TTC549 (cell line): Measurements from ENCODE around the gene SPIN1.

ENCODE experiments used
- FAIRE-seq: peaks from 2 replicates; lab custom pipeline; 2012; peaks lifted over from hg19 to GRCh38; lab: Jason Lieb, UNC

Gene SPIN1

DNA sequence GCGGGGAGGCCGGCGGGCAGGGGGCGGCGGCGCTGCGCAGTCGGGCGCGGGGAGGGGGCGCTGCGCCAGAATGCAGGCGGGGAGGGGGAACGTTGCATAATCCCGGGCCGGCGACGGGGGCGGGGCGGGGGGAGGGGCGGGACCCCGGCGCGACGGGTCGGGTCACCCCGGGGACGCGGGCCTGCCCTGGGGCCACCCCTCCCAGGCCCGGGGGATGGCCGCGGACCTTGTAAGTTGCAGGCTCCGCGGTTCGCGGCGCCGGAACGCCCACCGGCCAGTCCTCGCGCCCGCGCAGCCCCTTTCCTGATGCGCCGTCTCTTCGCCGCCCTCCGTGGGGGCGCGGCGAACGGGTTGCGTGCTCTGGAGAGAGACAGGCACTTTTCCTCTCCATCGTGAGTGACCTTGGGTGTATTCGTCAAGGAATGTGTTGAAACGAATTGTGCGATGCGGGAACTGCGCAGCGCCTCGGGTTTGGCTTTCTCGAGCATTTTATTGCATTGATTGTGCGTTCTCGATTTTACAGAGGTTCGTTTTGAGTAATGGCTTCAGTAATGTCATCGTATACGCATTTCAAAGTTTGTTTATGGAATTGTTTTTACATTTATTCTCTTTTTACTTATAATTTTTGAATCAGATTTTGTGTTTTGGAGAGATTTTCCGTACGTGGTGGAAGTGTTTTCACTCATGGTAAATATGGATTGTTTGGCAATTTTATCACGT, 802 bp downstream of the SPIN1 start:
- no peak for FAIRE-seq

DNA sequence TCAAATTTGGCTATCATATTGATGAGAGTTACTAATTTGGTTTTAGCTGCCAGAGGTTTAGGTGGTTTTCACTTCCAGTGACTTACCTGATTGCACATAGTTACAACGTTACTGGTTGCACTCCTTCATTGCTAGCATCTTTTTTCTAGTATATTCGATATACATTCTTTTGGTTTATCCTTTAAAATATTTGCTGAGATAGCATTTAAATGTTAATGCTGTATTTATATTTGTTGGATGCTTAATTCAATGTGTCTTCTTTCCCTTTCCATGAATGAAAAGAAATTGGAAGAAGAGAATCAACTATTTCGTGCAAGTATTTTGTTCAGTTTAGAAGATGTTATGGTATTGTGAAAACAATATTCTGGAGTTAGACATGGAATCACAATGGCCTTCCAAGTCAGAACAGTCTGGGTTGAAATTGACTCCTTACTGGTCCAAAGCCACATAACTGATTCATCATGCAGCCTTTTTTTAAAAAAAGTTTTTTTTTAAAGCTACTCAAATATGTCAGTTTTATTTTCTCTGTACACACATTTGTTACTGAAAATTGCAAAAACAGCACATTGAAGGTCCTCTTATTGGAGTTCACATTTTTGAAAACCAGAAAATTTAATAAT, 2.2 kb downstream of the SPIN1 start:
- no peak for FAIRE-seq

DNA sequence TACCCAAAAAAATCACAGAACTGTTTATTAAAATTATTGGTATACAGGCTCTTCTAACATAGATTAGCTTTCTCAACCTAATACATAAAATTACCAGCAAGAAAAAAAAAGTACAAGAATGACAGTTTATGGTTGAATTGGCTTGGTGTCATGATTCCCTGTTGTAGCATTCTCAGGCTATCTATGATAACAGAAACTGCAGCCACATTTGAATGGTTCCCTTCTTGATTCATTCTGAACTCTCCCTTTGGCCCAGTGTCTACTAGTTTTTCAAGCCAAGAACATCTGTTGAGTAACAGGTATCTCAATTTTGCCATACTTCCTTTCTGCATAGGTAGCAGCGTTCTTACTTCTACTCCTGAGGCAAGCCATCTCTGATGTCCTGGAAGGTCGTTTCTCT, 3.0 kb downstream of the SPIN1 start:
- FAIRE-seq: no peak

DNA sequence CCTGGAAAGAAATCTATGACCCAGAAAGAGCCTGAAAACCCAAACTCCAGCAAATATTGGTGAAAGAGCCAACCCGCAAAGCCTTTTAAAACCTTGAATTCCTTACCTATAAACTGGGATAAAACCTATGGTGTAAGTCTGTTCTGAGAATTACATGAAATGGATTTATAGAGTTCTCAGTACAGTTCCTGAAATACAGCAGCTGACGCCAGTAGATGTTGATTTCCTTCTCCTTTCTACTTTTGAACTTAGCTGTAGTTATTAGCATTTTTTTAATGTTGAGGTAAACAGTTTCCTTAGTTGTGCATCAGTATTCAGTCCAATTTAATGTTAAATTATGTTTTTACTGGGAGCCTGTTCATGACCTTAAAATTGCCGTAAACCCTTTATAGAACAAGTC, 3.7 kb downstream of the SPIN1 start:
- no peak for FAIRE-seq

DNA sequence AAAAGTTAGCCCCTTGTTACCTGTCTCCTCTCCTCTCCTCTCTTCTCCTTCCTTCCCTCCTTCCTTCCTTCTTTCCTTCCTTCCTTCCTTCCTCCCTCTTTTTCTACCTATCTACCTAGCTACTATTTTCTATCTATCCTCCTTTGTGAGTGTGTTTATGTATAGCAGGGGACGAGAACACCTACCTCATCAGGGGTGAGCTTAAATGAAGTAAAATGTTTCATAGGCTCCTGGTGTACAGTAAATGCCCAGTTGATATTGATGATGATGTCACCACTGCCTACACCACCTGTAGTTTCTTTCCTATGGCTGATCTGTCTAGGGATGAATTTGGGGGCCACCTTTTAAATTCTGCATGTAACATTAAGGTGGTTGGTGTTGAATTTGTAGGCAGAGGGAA, 4.3 kb downstream of the SPIN1 start:
- FAIRE-seq: no peak

DNA sequence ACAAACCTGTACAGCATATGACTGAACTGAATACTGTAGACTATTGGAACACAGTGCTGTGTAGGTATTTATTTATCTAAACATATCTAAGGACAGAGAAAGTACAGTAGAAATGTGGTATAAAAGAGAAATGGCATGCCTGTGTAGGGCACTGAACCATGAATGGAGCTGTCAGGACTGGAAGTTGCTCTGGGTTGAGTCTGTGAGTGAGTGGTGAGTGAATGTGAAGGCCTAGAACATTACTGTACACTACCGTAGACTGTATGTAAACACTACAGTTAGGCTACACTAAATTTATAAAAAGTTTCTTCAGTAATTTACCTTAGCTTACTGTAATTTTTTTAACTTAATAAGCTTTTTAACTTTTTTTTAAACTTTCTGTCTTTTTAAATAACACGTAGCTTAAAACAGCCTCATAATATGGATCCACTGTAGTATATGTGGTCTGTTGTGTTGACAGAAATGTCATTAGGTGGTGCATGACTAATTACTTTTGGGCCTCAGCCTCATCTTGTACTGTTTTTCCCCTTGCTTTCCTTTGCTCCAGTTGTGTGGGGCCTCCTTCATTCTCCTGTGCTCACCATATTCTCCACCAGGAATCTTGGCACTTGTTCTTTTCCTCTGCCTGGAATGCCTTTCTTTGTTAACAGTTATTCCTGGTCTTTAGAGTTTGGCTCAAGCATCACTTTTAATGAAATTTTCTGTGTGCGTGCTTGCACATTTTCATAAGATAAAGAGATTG, 8.8 kb downstream of the SPIN1 start:
- no peak for FAIRE-seq

DNA sequence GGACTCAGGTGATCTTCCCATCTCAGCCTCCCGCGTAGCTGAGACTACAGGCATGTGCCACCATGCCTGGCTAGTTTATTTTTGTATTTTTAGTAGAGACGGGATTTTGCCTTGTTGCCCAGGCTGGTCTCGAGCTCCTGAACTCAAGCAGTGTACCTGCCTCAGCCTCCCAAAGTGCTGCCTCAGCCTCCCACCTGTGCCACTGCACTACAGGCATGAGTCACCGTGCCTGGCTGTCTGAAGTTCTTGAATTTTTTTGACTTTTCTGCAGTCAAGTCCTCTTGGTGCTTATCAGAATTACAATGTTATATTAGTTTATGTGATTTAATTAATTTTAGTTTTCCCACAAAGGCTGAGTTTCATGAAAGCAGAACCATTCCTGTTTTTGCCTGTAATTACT, 9.8 kb downstream of the SPIN1 start:
- FAIRE-seq: no peak

DNA sequence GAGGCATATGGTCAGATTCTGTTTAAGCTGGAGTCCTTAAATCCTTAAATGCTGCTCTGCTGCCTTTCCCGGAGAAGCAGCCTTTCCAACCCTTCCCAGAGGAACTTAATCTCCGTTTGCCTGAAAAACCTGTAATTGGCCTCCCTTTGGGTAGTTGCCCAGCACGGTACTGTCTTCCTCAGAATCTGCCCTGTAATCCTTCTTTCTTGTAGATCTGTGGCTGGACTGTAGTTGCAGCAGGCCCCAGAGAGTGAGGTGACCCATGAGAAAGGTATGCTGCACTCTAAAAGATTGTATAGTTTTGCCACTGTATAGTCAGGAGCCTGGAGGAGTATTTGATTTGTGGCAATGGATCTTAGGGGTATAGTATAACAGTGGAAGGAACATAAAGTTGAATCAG, 11.7 kb downstream of the SPIN1 start:
- no peak for FAIRE-seq

DNA sequence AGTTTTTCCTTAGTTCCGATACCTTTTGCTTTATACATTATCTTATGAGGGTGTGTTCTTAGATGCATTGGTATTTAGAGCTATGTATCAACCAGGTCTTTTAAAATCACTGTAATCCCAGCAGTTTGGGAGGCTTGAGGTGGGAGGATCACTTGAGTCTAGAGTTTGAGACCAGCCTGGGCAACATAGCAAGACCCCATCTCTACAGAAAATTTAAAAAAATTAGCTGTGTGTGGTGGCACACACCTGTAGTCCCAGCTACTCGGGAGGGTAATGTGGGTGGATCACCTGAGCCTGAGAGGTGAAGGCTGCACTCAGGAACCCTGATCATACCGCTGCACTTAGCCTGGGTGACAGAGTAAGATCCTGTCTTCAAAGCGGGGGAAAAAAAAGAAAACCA, 15.1 kb downstream of the SPIN1 start:
- no peak for FAIRE-seq

DNA sequence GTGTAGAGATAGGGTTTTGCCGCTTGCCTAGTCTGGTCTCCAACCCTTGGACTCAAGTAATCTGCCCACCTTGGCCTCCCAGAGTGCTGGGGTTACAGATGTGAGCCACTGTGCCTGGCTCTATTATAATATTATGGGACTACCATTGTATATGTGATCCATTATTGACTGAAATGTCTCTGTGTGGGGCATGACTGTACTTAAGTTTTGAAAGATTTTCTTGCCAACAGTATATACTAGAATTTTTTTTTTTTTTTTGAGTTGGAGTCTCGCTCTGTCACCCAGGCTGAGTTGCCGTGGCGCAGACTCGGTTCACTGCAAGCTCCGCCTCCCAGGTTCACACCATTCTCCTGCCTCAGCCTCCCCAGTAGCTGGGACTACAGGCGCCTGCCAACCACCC, 17.8 kb downstream of the SPIN1 start:
- FAIRE-seq: no peak

DNA sequence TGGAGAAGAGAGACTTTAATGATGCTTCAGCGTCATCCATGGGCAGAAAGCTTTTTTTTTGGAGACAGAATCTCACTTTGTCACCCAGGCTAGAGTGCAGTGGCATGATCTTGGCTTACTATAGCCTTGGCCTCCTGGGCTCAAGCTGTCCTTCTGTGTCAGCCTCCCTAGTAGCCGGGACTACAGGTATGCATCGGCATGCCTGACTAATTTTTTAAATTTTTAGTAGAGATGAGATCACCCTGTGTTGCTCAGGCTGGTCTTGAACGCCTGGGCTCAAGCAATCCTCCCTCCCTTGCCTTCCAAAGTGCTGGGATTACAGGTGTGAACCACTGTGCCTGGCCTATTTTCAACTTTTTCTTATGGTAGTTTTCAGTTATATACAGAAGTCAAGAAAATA, 23.2 kb downstream of the SPIN1 start:
- FAIRE-seq: no peak

DNA sequence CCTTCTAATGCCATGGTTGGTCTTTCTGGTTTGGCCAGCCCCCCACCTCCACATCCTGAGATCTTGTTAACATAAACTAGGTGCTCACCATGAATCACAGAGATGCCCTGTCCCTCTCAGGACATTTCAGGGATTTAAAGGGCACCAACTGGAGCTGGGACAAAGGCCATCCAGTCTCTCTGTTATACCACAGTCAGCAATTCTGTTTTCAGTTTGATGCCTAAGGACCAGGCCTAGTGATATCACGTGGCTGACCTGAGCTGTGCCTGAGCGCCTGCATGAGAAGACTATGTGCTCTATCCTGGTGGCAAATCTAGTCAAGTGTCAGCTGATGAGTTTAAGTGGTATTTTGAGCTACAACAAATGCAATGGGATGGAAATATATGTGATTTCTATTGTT, 26.1 kb downstream of the SPIN1 start:
- FAIRE-seq: no peak

DNA sequence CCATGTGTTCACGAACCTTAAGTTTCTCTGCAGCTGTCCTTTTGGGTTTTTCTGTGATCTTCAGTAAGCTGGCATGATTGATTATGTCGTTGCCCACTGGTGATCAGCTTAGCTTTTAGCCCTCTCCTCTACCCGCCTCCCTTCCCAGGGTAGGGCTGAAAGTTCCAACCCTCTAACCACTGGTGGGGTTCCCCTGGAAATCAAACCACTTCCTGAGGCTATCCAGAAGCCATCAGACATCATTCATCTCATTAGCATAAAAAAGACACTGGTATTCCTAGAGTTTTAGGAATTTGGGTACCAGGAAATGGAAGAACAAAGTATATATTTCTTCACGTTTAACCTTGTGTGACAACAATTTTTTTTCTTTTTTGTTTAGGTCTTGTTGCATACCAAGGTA, 29.8 kb downstream of the SPIN1 start:
- no peak for FAIRE-seq

DNA sequence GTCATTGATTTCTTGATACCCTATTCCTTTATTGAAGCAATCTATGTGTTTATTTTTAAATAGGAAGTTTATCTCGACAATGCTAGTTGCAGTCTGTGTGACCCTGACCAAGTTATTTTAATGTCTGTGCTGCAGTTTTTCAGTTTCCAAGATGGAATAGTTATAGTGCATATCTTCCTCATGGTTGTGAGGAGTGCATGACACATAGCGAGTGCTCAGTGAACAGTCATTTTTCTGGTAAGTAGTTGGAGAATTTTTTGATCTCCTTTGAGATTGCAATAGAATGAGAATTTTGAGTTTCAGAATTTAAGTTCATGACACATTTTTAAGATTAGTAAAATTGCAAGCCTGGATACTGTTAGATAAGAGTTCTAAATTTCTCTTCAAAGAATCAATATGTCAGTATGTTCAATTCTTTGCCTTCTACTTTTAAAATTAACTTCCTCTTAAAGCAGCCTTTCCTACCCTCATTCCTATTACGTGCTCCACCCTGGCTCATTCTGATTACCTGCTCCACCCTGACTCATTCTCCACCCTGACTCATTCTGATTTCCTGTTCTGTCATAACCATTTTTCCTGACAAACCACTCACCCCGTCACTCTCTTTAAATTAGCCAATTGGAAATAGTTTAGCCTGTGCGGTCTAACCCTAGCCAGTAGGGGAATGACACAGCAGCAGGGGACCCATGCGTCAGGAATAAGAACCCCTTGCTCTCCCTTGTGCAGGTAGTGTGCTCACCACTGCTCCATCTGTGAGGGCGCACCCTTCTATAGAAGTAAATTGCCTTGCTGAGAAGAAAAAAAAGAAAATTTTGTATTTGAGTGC, 30.7 kb downstream of the SPIN1 start:
- no peak for FAIRE-seq

DNA sequence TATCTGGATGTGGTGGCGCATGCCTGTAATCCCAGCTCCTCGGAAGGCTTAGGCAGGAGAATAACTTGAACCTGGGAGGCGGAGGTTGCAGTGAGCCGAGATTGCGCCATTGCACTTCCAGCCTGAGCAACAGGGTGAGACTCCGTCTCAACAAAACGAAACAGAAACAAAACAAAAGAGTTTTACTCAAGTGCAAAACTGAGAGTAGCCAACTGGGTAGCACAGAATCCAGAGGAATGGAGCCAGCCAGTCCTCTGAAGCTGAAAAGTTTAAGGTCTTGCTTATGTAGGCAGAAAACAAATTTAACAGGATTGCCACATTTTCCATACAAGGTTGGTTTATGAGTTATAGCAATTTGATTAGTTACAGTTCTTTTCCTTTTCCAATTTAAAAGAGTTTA, 32.0 kb downstream of the SPIN1 start:
- FAIRE-seq: no peak

DNA sequence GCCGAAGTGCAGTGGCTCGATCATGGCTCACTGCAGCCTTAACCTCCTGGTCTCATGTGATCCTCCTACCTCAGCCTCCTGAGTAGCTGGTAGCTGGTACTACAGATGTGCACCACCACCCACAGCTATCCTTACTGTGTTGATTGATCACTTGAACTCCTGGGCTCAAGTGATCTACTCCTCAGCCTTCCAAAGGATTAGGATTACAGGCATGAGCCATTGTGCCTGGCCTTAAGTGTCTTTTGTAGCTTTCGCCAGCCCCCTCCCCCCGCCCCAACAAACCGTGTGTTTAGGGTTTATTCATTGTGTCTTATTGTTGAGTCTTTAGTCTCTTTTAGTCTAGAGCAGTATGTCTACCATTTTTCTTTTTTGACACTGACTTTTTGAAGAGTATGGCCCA, 33.1 kb downstream of the SPIN1 start:
- no peak for FAIRE-seq

DNA sequence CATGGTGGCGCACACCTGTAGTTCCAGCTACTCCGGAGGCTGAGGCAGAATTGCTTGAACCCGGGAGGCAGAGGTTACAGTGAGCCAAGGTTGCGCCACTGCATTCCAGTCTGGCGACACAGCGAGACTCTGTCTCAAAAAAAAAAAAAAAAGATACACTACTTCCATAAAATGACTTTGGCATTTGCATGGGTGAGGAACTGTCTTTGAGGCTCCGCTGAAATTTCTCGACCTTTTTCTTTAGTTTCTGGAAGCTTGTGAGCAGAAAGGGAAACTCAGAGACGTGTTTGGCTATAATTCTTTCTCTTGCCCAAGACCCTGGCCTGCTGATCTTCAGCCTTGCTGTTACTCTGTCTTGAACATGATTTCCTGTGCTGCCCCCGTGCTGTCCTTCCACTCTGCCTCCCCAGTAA, 37.3 kb downstream of the SPIN1 start:
- no peak for FAIRE-seq

DNA sequence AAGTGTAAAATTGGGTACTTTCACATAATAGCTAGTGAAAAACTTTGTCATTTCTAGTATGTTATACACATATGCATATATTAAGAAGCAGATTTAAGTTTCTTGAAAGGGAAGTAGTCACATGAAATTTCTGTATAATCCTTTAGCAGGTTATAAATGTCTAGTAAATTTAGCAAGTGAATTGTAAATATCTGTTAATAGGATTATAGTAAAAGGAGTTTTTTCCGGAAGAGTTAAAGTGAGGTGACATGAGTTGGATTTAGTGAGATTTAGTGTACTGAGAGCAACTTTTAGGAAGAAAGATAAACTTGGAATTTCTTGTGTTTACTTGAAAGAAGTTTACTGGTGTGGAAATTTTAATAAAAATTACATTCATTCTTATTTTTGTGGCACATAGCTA, 38.4 kb downstream of the SPIN1 start:
- no peak for FAIRE-seq

DNA sequence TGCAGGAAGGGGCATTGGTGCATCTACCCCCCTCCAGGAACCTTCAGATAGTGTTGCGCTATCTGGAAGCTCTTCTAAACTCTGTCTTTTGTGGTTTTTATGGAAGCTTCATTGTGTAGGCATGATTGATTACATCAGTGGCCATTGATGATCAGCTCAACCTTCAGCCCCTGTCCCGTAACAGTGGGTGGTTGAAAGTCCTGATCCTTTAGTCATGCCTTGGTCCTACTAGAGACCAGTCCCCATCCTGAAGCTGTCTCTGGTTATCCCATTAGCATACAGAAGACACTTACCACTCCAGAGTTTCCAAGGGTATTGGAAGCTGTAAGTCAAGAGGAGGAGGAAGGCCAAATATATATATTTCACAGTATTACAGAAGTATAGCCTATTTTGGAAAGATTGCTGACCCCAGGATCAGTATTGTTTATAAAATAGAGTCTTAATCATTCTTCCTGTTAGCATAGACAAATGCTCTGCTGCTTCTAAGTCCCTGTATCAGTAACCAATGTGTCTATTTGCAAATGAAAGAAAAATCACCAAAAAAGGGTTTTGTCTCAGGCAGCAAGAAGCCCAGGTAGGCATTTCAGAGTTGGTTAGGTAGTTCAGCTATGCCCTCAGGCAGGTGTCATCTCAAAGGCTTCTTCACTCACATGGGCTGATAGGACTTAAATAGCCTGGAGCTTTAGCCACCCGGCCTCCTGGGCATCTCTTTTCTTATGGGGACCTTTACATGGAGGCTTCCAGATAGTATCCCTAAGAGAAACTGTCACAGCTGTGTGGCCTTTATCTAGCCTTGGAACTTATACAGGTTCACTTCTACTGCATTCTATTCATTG, 41.6 kb downstream of the SPIN1 start:
- FAIRE-seq: no peak

DNA sequence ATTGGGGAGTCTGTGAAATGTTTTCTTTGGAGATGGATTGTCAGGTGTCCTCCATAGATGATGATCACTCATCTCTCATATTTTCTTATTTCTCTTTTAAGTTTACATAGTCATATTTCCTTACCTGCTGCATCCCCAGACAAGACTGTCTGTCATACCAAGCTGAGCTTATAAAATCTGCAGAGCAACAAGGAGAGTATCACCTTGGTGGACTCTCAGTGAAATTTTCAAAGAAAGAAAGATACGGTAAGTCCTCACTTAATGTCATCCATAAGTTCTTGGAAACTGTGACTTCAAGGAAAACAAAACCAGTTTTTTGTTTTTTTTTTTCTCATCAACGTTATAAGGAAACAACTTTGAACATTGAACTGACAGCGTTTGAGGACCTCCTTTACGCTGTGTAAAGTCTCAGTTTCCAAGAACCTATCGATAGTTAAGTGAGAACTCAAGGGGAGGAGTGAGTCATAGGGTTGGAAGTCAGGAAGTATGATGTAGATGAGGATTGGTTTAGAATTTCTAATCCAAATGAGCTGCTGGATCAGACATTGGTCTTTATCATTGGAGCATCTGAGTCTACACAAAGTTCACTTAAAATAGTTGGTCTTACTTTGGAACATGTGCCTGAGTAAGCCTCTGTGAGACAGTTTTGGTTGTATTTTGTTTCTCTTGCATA, 45.5 kb downstream of the SPIN1 start:
- FAIRE-seq: no peak

DNA sequence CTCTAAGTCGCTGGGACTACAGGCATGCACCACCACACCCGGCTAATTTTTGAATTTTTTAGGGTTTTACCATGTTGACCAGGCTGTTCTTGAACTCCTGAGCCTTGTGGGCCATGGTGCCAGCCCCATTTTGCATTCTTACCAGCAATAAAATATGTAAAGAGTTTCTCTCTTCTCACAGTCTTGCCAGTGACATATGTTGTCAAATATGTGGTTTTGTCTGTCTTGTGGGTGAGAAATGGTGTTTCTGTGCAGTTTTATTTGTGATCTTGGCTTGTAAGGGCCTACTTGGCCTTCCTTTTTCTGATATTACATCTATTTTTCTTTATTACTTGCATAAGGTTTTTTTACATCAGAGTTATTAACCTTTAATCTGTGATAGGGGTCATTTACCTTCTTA, 47.1 kb downstream of the SPIN1 start:
- FAIRE-seq: no peak
